Epithelial cell of esophagus (primary cell): ENCODE measurements around the gene CRHBP.

ENCODE experiments used
- DNase-seq: peaks from one replicate; pipeline ENCODE4 v3.0.0; 2010; ENCODE audit warnings: low read depth
- H3K4me3 ChIP-seq: 2 replicates; pipeline ENCODE4 v1.5.1; 2011; ENCODE audit warnings: mild to moderate bottlenecking, low read length, control low read depth
- TF ChIP-seq, protein P1 (sequence below): IDR thresholded peaks from 2 replicates; pipeline ENCODE4 v1.5.1; 2011; ENCODE audit warnings: low read depth, mild to moderate bottlenecking, low read length, control low read depth, inconsistent platforms; ENCODE audit not compliant: insufficient read depth; ENCODE audit errors: missing control alignments

CRHBP gene

DNA sequence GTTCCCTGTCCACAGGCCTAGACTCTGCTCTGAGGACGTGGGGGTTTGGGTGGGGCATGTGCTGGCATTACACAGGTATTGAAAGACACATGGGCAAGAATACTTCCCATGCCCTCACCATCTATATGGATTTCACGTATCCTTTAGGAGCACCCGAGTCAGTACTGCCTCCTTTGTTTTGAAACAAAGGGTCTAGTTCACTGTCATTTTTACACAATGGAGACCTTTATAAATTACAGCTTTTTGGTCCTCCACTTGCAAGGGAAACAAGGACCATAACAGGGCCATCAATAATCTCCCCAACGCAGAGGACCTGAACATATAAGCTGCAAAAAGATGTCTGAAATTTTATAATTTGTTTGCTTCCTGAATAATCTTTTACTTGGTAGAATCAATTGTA, 24.9 kb upstream of the CRHBP start:
- no peak overlapping the region for H3K4me3 ChIP-seq
- TF ChIP-seq, protein P1, sequence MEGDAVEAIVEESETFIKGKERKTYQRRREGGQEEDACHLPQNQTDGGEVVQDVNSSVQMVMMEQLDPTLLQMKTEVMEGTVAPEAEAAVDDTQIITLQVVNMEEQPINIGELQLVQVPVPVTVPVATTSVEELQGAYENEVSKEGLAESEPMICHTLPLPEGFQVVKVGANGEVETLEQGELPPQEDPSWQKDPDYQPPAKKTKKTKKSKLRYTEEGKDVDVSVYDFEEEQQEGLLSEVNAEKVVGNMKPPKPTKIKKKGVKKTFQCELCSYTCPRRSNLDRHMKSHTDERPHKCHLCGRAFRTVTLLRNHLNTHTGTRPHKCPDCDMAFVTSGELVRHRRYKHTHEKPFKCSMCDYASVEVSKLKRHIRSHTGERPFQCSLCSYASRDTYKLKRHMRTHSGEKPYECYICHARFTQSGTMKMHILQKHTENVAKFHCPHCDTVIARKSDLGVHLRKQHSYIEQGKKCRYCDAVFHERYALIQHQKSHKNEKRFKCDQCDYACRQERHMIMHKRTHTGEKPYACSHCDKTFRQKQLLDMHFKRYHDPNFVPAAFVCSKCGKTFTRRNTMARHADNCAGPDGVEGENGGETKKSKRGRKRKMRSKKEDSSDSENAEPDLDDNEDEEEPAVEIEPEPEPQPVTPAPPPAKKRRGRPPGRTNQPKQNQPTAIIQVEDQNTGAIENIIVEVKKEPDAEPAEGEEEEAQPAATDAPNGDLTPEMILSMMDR = no peak
- no peak for DNase-seq

DNA sequence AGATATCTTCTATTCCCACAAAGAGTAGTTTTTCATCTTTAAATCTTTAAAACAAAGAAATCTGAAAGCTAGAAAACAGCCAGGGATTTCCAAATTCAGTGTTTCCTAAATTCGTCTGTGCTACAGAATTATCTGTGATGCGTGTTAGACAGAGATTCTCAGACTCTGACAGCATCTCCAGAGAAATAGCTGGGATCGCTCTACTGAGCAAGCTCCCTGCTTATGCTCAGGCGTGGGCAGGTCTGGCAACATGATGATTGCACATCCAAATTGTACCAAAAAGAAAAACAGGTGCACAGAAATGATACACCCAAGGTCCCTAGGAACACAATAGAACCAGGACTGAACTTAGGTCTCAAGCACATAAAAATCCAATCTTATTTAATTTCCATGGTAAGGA, 22.8 kb upstream of the CRHBP start:
- no peak for DNase-seq
- TF ChIP-seq, protein P1 = no peak

DNA sequence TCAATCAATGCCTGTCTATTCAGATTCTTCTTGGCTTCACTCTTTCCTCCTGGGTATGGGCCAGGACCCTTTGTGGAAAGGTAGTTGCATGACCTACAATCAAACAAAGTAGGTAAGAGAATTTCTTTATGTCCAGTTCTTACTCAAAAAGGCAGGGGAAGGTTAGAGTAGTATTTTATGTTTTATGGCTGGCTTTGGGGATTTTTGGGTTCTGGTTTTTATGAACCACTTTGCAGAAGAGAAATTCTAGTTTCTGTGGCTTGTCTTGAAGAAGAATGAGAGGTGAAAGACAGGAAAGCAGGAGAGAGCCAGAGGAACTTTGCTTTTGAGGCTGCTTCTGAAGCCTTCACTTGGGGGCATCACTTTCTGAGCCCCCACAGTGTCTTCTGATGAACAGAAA, 14.7 kb upstream of the CRHBP start:
- no peak for DNase-seq
- TF ChIP-seq, protein P1 = no peak
- H3K4me3 ChIP-seq = no peak overlapping the region

More for the DNA sequence above, 22.8 kb upstream of the CRHBP start:
- no peak overlapping the region for H3K4me3 ChIP-seq

DNA sequence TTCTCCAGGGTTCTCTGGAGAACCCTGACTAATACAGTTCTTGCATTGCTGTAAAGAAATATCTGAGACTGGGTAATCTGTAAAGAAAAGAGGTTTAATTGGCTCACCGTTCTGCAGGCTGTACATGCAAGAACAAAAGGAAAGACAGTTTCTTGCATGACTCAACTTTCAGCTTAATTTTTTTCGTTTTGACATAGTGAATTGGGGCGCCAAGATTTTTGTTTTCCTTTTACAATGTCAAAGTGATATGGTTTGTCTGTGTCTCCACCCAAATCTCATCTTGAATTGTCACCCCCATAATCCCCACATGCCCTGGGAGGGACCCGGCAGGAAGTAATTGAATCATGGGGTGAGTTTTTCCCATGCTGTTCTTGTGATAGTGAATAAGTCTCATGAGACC, 11.8 kb upstream of the CRHBP start:
- peak; percentile 16 for DNase-seq
- TF ChIP-seq, protein P1 = no peak
- H3K4me3 ChIP-seq = no peak overlapping the region

DNA sequence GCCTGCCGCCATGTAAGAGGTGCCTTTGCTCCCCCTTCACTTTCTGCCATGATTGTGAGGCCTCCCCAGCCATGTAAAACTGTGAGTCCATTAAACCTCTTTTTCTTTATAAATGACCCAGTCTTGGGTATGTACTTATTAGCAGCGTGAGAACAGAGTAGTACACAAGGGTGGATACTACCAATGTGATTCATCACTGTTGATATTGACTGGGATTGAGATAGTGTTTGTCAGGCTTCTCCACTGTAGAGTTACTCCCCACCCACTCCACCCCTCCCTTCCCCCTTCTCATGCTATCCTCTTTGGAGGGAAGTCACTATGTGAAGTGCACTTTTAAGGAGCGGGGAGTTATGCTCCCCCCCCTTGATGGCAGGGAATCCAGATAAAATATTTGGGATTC, 11.4 kb upstream of the CRHBP start:
- peak; percentile 19 for DNase-seq
- H3K4me3 ChIP-seq = no peak overlapping the region
- TF ChIP-seq, protein P1 = no peak

DNA sequence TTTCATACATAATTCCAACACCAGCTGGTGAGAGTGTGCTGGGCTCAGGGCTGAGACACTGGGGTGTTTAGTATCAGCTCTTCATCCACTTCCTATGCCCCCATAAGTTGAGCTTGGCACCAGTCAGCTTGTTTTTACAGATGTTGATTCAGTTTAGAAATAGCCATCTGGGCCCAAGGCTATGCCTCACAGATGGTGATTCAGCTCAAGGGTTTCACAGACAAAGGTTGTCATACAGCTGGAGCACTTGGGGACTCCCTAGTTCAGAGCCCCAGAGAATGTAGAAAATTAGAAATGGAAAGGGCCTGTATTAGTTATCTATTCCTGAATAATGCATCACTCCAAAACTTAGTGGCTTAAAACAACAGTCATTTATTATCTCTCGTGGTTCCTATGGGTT, 10.3 kb upstream of the CRHBP start:
- DNase-seq = peak; percentile 37
- TF ChIP-seq, protein P1 = no peak

DNA sequence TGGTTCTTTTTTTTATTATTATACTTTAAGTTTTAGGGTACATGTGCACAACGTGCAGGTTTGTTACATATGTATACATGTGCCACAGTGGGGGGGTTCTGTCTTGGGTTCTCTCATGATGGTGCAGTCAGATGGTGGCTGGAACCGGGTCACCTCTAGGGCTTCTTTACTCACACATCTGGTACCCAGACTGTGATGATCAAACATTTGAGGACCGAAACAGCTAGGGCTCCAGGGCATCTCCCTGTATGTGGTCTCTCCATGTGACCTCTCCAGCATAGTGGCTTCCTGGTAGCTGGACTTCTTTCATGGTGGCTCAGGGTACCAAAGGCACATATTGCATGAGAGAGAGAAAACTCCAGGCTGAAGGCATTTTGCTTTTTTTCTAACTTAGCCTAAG, 9.8 kb upstream of the CRHBP start:
- TF ChIP-seq, protein P1 = no peak
- DNase-seq = no peak
- no peak overlapping the region for H3K4me3 ChIP-seq

More for the DNA sequence above, 10.3 kb upstream of the CRHBP start:
- no peak overlapping the region for H3K4me3 ChIP-seq
